CD14-positive monocyte (primary cell): Measurements from ENCODE around the gene OR6B1. TPM values are rescaled to one million over a fixed set of nuclear protein-coding genes. Genes with fewer than 3 reads are reported as not detected.

Experiments
- DNase-seq, 3 donors: peaks; one replicate each; pipeline ENCODE4 v3.0.0-alpha.2; 2011 to 2022
- H2AFZ ChIP-seq: 2 replicates; pipeline ENCODE4 v1.6.0; 2012; ENCODE audit warnings: mild to moderate bottlenecking, low read depth, low read length, inconsistent platforms; ENCODE audit not compliant: insufficient read depth, poor library complexity, severe bottlenecking
- H3K27ac ChIP-seq, 2 donors: 1 replicate in 1 of 2; 2 replicates in 1 of 2; pipeline ENCODE4 v1.5.1; 2012 to 2013; ENCODE audit warnings: low read length in 2 of 2, control low read depth in 1 of 2, inconsistent platforms in 1 of 2, low read depth in 1 of 2, mild to moderate bottlenecking in 1 of 2
- H3K27me3 ChIP-seq, 2 donors: one replicate each; pipeline versions ENCODE4 v1.6.0 to v1.6.1; 2011 to 2013; ENCODE audit warnings: low read length in 2 of 2; ENCODE audit not compliant: control insufficient read depth in 2 of 2, insufficient read depth in 2 of 2
- H3K36me3 ChIP-seq, 2 donors: replicated peaks in 1 of 2; 1 replicate in 1 of 2; 2 replicates in 1 of 2; pipeline versions ENCODE4 v1.5.1 to v1.6.1; 2012 to 2013; ENCODE audit warnings: low read length in 2 of 2, control low read depth in 1 of 2, inconsistent platforms in 1 of 2, mild to moderate bottlenecking in 1 of 2; ENCODE audit not compliant: insufficient read depth in 2 of 2, control insufficient read depth in 1 of 2
- H3K4me1 ChIP-seq, 2 donors: 1 replicate in 1 of 2; 2 replicates in 1 of 2; pipeline versions ENCODE4 v1.5.1 to v1.6.1; 2012 to 2013; ENCODE audit warnings: low read length in 2 of 2, control low read depth in 1 of 2, inconsistent platforms in 1 of 2, mild to moderate bottlenecking in 1 of 2, moderate library complexity in 1 of 2; ENCODE audit not compliant: insufficient read depth in 2 of 2, control insufficient read depth in 1 of 2
- H3K4me2 ChIP-seq: replicated peaks from 2 replicates; pipeline ENCODE3; 2012; ENCODE audit warnings: low read length, moderate library complexity, mild to moderate bottlenecking; ENCODE audit not compliant: poor library complexity, severe bottlenecking; ENCODE audit errors: extremely low read depth
- H3K4me3 ChIP-seq, 3 experiments: fragments of 200-600 bp in 1 of 3; sonication (generic) in 1 of 3; replicated peaks in 1 of 3; 1 replicate in 2 of 3; 2 replicates in 1 of 3; pipeline ENCODE4 v1.5.1; 2011 to 2013; ENCODE audit warnings: low read length in 3 of 3, mild to moderate bottlenecking in 3 of 3, control low read depth in 2 of 3, low read depth in 2 of 3, inconsistent platforms in 1 of 3, moderate library complexity in 1 of 3
- H3K79me2 ChIP-seq: 2 replicates; pipeline ENCODE4 v1.6.0; 2012; ENCODE audit warnings: mild to moderate bottlenecking, control low read depth, inconsistent platforms, low read length, moderate library complexity; ENCODE audit not compliant: insufficient read depth
- H3K9ac ChIP-seq: 2 replicates; pipeline ENCODE4 v1.6.0; 2017; ENCODE audit warnings: low read length, mild to moderate bottlenecking; ENCODE audit not compliant: insufficient read depth, poor library complexity, severe bottlenecking
- H3K9me3 ChIP-seq, 2 donors: replicated peaks in 1 of 2; 1 replicate in 1 of 2; 2 replicates in 1 of 2; pipeline versions ENCODE4 v1.5.1 to v1.6.1; 2012 to 2013; ENCODE audit warnings: low read length in 2 of 2, control low read depth in 1 of 2; ENCODE audit not compliant: control insufficient read depth in 1 of 2, insufficient read depth in 1 of 2
- H4K20me1 ChIP-seq: 2 replicates; pipeline ENCODE4 v1.6.0; 2012; ENCODE audit warnings: mild to moderate bottlenecking, low read length, control low read depth, moderate library complexity; ENCODE audit not compliant: insufficient read depth
- H3K27ac Mint-ChIP-seq, 7 donors: one replicate each; pipeline ENCODE4 v1.8.0; 2020; ENCODE audit warnings: mild to moderate bottlenecking in 7 of 7, mixed read lengths in 7 of 7, moderate library complexity in 6 of 7, inconsistent platforms in 2 of 7
- H3K27me3 Mint-ChIP-seq, 3 donors: one replicate each; pipeline ENCODE4 v1.8.0; 2021 to 2022; ENCODE audit warnings: low read depth in 3 of 3, mild to moderate bottlenecking in 3 of 3, mixed read lengths in 3 of 3, moderate library complexity in 3 of 3, inconsistent platforms in 1 of 3
- H3K36me3 Mint-ChIP-seq, 2 donors: one replicate each; pipeline ENCODE4 v1.8.0; 2020; ENCODE audit warnings: mixed read lengths in 2 of 2, inconsistent platforms in 1 of 2, mild to moderate bottlenecking in 1 of 2
- H3K4me1 Mint-ChIP-seq: one replicate; pipeline ENCODE4 v1.8.0; 2020; ENCODE audit warnings: mild to moderate bottlenecking, mixed read lengths
- H3K4me3 Mint-ChIP-seq, 2 donors: one replicate each; pipeline ENCODE4 v1.8.0; 2020; ENCODE audit warnings: mild to moderate bottlenecking in 2 of 2, mixed read lengths in 2 of 2, moderate library complexity in 1 of 2
- H3K9me3 Mint-ChIP-seq, 7 donors: one replicate each; pipeline ENCODE4 v1.8.0; 2020 to 2022; ENCODE audit warnings: mixed read lengths in 7 of 7, mild to moderate bottlenecking in 6 of 7, moderate library complexity in 6 of 7, inconsistent platforms in 2 of 7
- WGBS: methylation state at CpG from one replicate; pipeline ENCODE4 v1.1.5; 2013; ENCODE audit warnings: missing lambda C conversion rate; ENCODE audit not compliant: insufficient coverage; 5-methylcytosine and 5-hydroxymethylcytosine counted together
- intact Hi-C, 2 donors: fragments of 100-400 bp; cut with micrococcal nuclease; formaldehyde crosslinking; loops; one replicate each; pipeline versions ENCODE4 v1.15.0 to v1.15.1; 2023
- polyA plus RNA-seq, 3 donors: library from polyadenylated mRNA; depleted of rRNA in 1 of 3; unstranded in 2 of 3; stranded (reverse) in 1 of 3; fragments of 300-500 nt in 2 of 3; fragments of >200 nt in 1 of 3; fragmentation: Illumina TruSeq in 2 of 3; gene quantifications; 1 replicate in 2 of 3; 2 replicates in 1 of 3; pipeline ENCODE4 v1.2.3, GENCODE V29; 2012 to 2021
- TF ChIP-seq, protein P1 (sequence below): fragments of 200-600 bp; IDR thresholded peaks from one replicate; pipeline ENCODE4 v1.8.0; 2022; ENCODE audit warnings: antibody characterized with exemption, mild to moderate bottlenecking

OR6B1 gene
- polyA plus RNA-seq, 3 donors, result not detected

GRCh38 chr7:144057954-144058353 lies 57.8 kb downstream of the OR6B1 start:
- H3K4me3 ChIP-seq, result no peak overlapping the region
- H3K9me3 ChIP-seq, result peaks cover 0 to 7% of the 10 kb centered on the region in 2 donors
- Mint-ChIP-seq H3K9me3 (peaks cover 2 to 16% (median 4%) of the 10 kb centered on the region in 7 donors), H3K36me3 (no peaks in the 10 kb centered on the region), H3K27ac (no peak overlapping the region), H3K4me1 (no peaks in the 10 kb centered on the region), H3K27me3 (peaks cover 0 to 3% (median 1%) of the 10 kb centered on the region in 3 donors), H3K4me3 (no peak overlapping the region)
- WGBS, result 100% methylated on average over 2 of the region's 3 CpGs
- no peak overlapping the region for H3K9ac ChIP-seq
- no peaks in the 10 kb centered on the region for H3K36me3 ChIP-seq
- no peaks in the 10 kb centered on the region for H3K27me3 ChIP-seq
- intact Hi-C loops, result no loop called here
- no peaks in the 10 kb centered on the region for H3K79me2 ChIP-seq
- H3K4me2 ChIP-seq, result no peak overlapping the region
- H3K4me1 ChIP-seq, result no peaks in the 10 kb centered on the region
- H2AFZ ChIP-seq, result no peak overlapping the region
- no peak for DNase-seq
- H3K27ac ChIP-seq, result no peak overlapping the region
- TF ChIP-seq, protein P1, sequence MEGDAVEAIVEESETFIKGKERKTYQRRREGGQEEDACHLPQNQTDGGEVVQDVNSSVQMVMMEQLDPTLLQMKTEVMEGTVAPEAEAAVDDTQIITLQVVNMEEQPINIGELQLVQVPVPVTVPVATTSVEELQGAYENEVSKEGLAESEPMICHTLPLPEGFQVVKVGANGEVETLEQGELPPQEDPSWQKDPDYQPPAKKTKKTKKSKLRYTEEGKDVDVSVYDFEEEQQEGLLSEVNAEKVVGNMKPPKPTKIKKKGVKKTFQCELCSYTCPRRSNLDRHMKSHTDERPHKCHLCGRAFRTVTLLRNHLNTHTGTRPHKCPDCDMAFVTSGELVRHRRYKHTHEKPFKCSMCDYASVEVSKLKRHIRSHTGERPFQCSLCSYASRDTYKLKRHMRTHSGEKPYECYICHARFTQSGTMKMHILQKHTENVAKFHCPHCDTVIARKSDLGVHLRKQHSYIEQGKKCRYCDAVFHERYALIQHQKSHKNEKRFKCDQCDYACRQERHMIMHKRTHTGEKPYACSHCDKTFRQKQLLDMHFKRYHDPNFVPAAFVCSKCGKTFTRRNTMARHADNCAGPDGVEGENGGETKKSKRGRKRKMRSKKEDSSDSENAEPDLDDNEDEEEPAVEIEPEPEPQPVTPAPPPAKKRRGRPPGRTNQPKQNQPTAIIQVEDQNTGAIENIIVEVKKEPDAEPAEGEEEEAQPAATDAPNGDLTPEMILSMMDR, result no peak
- no peaks in the 10 kb centered on the region for H4K20me1 ChIP-seq

Other genes with a start within 250 kb of the OR6B1 start
- gene CTAGE6, start 242.6 kb upstream of the OR6B1 start, polyA plus RNA-seq, result not detected
- 1 to 10 TPM; 1.8 to 3.3 (median 3.0) TPM for gene TCAF1, start 98.1 kb upstream of the OR6B1 start, polyA plus RNA-seq
- gene OR2F2, start 65.1 kb upstream of the OR6B1 start, polyA plus RNA-seq, result not detected
- not detected for gene OR2F1, start 45.5 kb upstream of the OR6B1 start, polyA plus RNA-seq
- not detected for gene OR2A5, start 48.6 kb downstream of the OR6B1 start, polyA plus RNA-seq
- not detected for gene OR2A25, start 69.5 kb downstream of the OR6B1 start, polyA plus RNA-seq
- not detected for gene OR2A12, start 86.0 kb downstream of the OR6B1 start, polyA plus RNA-seq
- gene OR2A2, start 109.3 kb downstream of the OR6B1 start, polyA plus RNA-seq, result not detected
- not detected for gene OR2A14, start 122.9 kb downstream of the OR6B1 start, polyA plus RNA-seq
- not detected for gene CTAGE4, start 183.1 kb downstream of the OR6B1 start, polyA plus RNA-seq
- gene ARHGEF35, start 195.5 kb downstream of the OR6B1 start, polyA plus RNA-seq, result under 1 TPM; 0.05 to 0.64 (median 0.10) TPM
- not detected for gene OR2A42, start 239.3 kb downstream of the OR6B1 start, polyA plus RNA-seq